GM12891 (cell line): Measurements from ENCODE around the gene TTC38.

Experiments
- POLR2AphosphoS5 ChIP-seq: IDR thresholded peaks from 2 replicates; pipeline ENCODE4 v1.6.1; 2011; ENCODE audit warnings: low read depth, low read length, control low read depth
- TAF1 ChIP-seq: IDR thresholded peaks from 2 replicates; pipeline ENCODE4 v1.6.1; 2011; ENCODE audit warnings: low read depth, low read length, control low read depth

DNA sequence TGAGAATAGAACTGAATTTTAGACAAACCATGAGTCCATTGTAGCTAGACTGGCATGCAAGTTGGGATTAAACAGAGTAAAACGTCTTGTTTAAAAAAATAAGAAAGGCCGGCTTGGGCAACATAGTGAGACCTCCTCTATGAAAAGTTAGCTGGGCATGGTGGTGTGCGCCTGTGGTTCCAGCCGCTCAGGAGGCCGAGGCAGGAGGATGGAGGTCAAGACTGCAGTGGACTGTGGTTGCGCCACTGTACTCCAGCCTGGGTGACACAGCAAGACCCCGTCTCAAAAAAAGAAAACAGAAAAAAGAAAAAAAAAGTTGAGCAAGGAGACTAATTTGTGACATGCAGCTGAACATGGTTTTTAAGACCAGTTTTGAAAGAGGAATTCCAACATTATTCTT lies 41.2 kb upstream of the TTC38 start:
- TF ChIP-seq POLR2AphosphoS5 (no peak), TAF1 (no peak)
